GM12878 (cell line): ENCODE measurements around the gene OOSP3. TPM values are rescaled to one million over a fixed set of nuclear protein-coding genes. Genes with fewer than 3 reads are reported as not detected.

Experiments
- ATAC-seq: fragments of 200-7000 bp; cut with Tn5 transposase; 3 replicates; pipeline ENCODE4 v1.9.1; 2020; ENCODE audit warnings: mild to moderate bottlenecking, moderate library complexity
- BruUV-seq: library from RNA; stranded (reverse); fragments of 400-500 nt; replicated peaks from 2 replicates; lab custom pipeline; 2021; lab: Mats Ljungman, UMichigan
- CTCF ChIA-PET: fragments of 300-600 bp; sonication (Branson Sonifier 250); formaldehyde crosslinking; extraction: SDS; loops from one replicate; lab custom pipeline; 2021; ENCODE audit warnings: inconsistent platforms; lab: Yijun Ruan, JAX
- POLR2A ChIA-PET: fragments of 350-600 bp; formaldehyde crosslinking; extraction: SDS; loops from one replicate; lab custom pipeline; 2021; ENCODE audit warnings: inconsistent platforms; lab: Charles Lee
- RAD21 ChIA-PET: fragments of 300-600 bp; sonication (Branson Sonifier 250); formaldehyde crosslinking; loops from one replicate; lab custom pipeline; 2023; ENCODE audit warnings: antibody characterized with exemption; ENCODE audit not compliant: unreplicated experiment; lab: Charles Lee
- SMC1A ChIA-PET: fragments of 300-600 bp; sonication (Branson Sonifier 250); formaldehyde crosslinking; loops from one replicate; lab custom pipeline; 2023; ENCODE audit not compliant: unreplicated experiment, uncharacterized antibody; lab: Charles Lee
- DNase-seq: peaks from one replicate; pipeline ENCODE4 v3.0.0-alpha.2; 2011; ENCODE audit warnings: low read depth, low spot score
- FAIRE-seq: peaks from 3 replicates; lab custom pipeline; 2011; peaks lifted over from hg19 to GRCh38; lab: Jason Lieb, UNC
- H2AFZ ChIP-seq: 2 replicates; pipeline ENCODE4 v1.6.0; 2011; ENCODE audit warnings: low read depth, low read length, control low read depth; ENCODE audit not compliant: control insufficient read depth
- H3K27ac ChIP-seq: 2 replicates; pipeline ENCODE4 v1.5.1; 2011; ENCODE audit warnings: control low read depth; ENCODE audit not compliant: control insufficient read depth, insufficient read depth
- H3K27me3 ChIP-seq, 2 experiments: replicated peaks in 1 of 2; 2 replicates each; pipeline versions ENCODE4 v1.6.0 to v1.6.1; 2011; ENCODE audit warnings: low read length in 1 of 2; ENCODE audit not compliant: control insufficient read depth in 2 of 2, insufficient read depth in 2 of 2
- H3K36me3 ChIP-seq, 2 experiments: 2 replicates each; pipeline ENCODE4 v1.5.1; 2011; ENCODE audit warnings: low read length in 1 of 2; ENCODE audit not compliant: control insufficient read depth in 2 of 2, insufficient read depth in 2 of 2
- H3K4me1 ChIP-seq: 2 replicates; pipeline ENCODE4 v1.6.1; 2011; ENCODE audit warnings: mild to moderate bottlenecking, low read length, moderate library complexity, mixed read lengths; ENCODE audit not compliant: control insufficient read depth, insufficient read depth
- H3K4me2 ChIP-seq: 2 replicates; pipeline ENCODE4 v1.6.0; 2011; ENCODE audit warnings: control low read depth; ENCODE audit not compliant: control insufficient read depth, insufficient read depth
- H3K4me3 ChIP-seq: fragments of 200-600 bp; sonication (generic); 2 replicates; pipeline ENCODE4 v1.5.1; 2016
- H3K79me2 ChIP-seq: 2 replicates; pipeline ENCODE4 v1.6.0; 2011; ENCODE audit warnings: low read length; ENCODE audit not compliant: control insufficient read depth, insufficient read depth
- H3K9ac ChIP-seq: 2 replicates; pipeline ENCODE4 v1.8.0; 2011; ENCODE audit warnings: low read length, control low read depth, mixed read lengths; ENCODE audit not compliant: control insufficient read depth, insufficient read depth
- H3K9me3 ChIP-seq: replicated peaks from 3 replicates; pipeline ENCODE4 v1.5.1; 2011; ENCODE audit warnings: mild to moderate bottlenecking, low read length; ENCODE audit not compliant: control insufficient read depth, insufficient read depth
- H4K20me1 ChIP-seq: 2 replicates; pipeline ENCODE4 v1.6.0; 2011; ENCODE audit not compliant: control insufficient read depth, insufficient read depth
- BHLHE40 ChIP-seq, 2 experiments: fragments of 450-650 bp in 1 of 2; IDR thresholded peaks; 2 replicates each; pipeline ENCODE4 v1.6.1; 2011 to 2017; ENCODE audit warnings: low read depth in 2 of 2, borderline replicate concordance in 1 of 2, improper control_type of control experiment in 1 of 2, low read length in 1 of 2, mild to moderate bottlenecking in 1 of 2
- BMI1 ChIP-seq: fragments of 450-650 bp; IDR thresholded peaks from 2 replicates; pipeline ENCODE4 v1.6.1; 2016; ENCODE audit warnings: mild to moderate bottlenecking, moderate library complexity, borderline replicate concordance
- CBX3 ChIP-seq: fragments of 200-600 bp; sonication (generic); IDR thresholded peaks from 2 replicates; pipeline ENCODE4 v1.6.1; 2016; ENCODE audit warnings: low read depth, borderline replicate concordance
- ETV6 ChIP-seq, 2 experiments: fragments of 450-650 bp in 1 of 2; IDR thresholded peaks in 1 of 2; conservative IDR thresholded peaks in 1 of 2; 2 replicates each; pipeline ENCODE4 v1.6.1; 2014; ENCODE audit warnings: antibody characterized with exemption in 1 of 2, borderline replicate concordance in 1 of 2, low read depth in 1 of 2, mild to moderate bottlenecking in 1 of 2, moderate library complexity in 1 of 2
- IRF4 ChIP-seq: IDR thresholded peaks from 2 replicates; pipeline ENCODE4 v1.6.1; 2011; ENCODE audit warnings: low read depth, low read length
- KLF5 ChIP-seq: fragments of 450-650 bp; IDR thresholded peaks from 2 replicates; pipeline ENCODE4 v1.6.1; 2014; ENCODE audit warnings: mild to moderate bottlenecking; ENCODE audit not compliant: partially characterized antibody
- MEF2B ChIP-seq: fragments of 450-650 bp; IDR thresholded peaks from 2 replicates; pipeline ENCODE4 v1.6.1; 2018; ENCODE audit warnings: mild to moderate bottlenecking, moderate library complexity; ENCODE audit not compliant: partially characterized antibody, poor library complexity, severe bottlenecking
- MXI1 ChIP-seq: fragments of 150-350 bp; IDR thresholded peaks from 2 replicates; pipeline ENCODE4 v1.6.1; 2011; ENCODE audit warnings: low read depth, mild to moderate bottlenecking, inconsistent platforms, low read length, improper control_type of control experiment
- PML ChIP-seq: IDR thresholded peaks from 2 replicates; pipeline ENCODE4 v1.6.1; 2012; ENCODE audit warnings: low read length, inconsistent platforms
- PRDM15 ChIP-seq: fragments of 450-650 bp; formaldehyde crosslinking; IDR thresholded peaks from 2 replicates; pipeline ENCODE4 v1.4.0; 2020; ENCODE audit warnings: mild to moderate bottlenecking, moderate library complexity
- SIN3A ChIP-seq: IDR thresholded peaks from 2 replicates; pipeline ENCODE4 v1.6.1; 2012; ENCODE audit warnings: low read depth, low read length, improper control_type of control experiment
- SUZ12 ChIP-seq: fragments of 200-600 bp; sonication (generic); IDR thresholded peaks from one replicate; pipeline ENCODE4 v1.6.1; 2018; ENCODE audit warnings: antibody characterized with exemption, mild to moderate bottlenecking; ENCODE audit not compliant: unreplicated experiment
- YBX1 ChIP-seq: fragments of 450-650 bp; IDR thresholded peaks from 2 replicates; pipeline ENCODE4 v1.6.1; 2016; ENCODE audit warnings: antibody characterized with exemption
- ZNF207 ChIP-seq: fragments of 450-650 bp; IDR thresholded peaks from 2 replicates; pipeline ENCODE4 v1.6.1; 2014; ENCODE audit warnings: antibody characterized with exemption, mild to moderate bottlenecking, borderline replicate concordance
- ZSCAN29 ChIP-seq: fragments of 450-650 bp; IDR thresholded peaks from 2 replicates; pipeline ENCODE4 v1.6.1; 2017; ENCODE audit warnings: mild to moderate bottlenecking, moderate library complexity
- WGBS: methylation state at CpG from one replicate; pipeline ENCODE4 v1.1.6; 2016; ENCODE audit warnings: low lambda C conversion rate; ENCODE audit not compliant: insufficient replicate concordance, insufficient coverage; ENCODE audit errors: missing lambda C conversion rate; 5-methylcytosine and 5-hydroxymethylcytosine counted together
- in situ Hi-C: fragments of 300-500 bp; cut with MboI; formaldehyde crosslinking; loops from 9 replicates; pipeline ENCODE4 v1.14.3; 2018; ENCODE audit warnings: mixed read lengths
- intact Hi-C: fragments of 100-400 bp; cut with micrococcal nuclease; formaldehyde crosslinking; loops from one replicate; pipeline ENCODE4 v1.14.2; 2022; ENCODE audit not compliant: unreplicated experiment
- polyA plus RNA-seq, 11 experiments: library from polyadenylated mRNA; depleted of rRNA in 4 of 11; unstranded in 6 of 11; stranded (reverse) in 5 of 11; fragments of >200 nt; fragmentation: Nextera tagmentation in 4 of 11; fragmentation: Illumina TruSeq in 1 of 11; extraction: Ambion mirVana in 4 of 11; extraction: Trizol in 1 of 11; gene quantifications; 1 replicate in 1 of 11; 2 replicates in 10 of 11; pipeline versions ENCODE4 v1.2.1 to v1.2.3, GENCODE V29; 2011 to 2016; ENCODE audit warnings: inconsistent platforms in 2 of 11, missing spikeins in 2 of 11, low read depth in 1 of 11
- total RNA-seq, 4 experiments: library from RNA; depleted of rRNA in 3 of 4; stranded (reverse); fragments of >200 nt in 3 of 4; fragmentation: Illumina TruSeq in 1 of 4; extraction: Trizol in 1 of 4; gene quantifications; 2 replicates each; pipeline versions ENCODE4 v1.2.1 to v1.2.3, GENCODE V29; 2013 to 2021

The OOSP3 gene
- total and polyA plus RNA-seq, 10 of the 15 experiments (the other 5 are each of a cell fraction or from before 2014, with no cell fraction given): 0.07 TPM; not detected in 9

DNA sequence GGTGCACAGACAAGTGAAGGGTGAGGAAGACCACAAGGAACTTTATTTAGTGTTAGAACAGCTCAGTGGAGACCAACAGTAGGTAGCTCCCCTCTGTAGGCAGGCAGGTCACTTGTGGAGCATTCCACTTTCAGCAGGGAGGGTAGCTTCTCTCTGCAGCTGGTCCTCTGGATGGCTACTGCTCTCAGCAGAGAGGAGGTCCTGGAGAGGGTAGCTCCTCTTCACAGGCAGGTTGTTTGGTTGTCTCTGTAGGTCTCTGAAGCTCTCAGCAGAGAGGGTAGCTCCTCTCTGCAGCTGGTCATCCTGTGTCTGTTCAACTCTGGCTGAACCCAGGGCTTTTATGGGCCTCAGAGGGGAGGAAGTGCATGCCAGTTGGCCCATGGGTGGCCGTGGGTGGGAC, 53.1 kb downstream of the OOSP3 start (continued):
- TF ChIP-seq ETV6 (conservative IDR thresholded peaks at IDR 0.05 in 1 of 2, IDR thresholded peaks at IDR 0.05 in 1 of 2; ENCODE audit: borderline replicate concordance in 1 of 2, low read depth in 1 of 2) (no peak), PRDM15 (CRISPR knock-in tag) (no peak)

DNA sequence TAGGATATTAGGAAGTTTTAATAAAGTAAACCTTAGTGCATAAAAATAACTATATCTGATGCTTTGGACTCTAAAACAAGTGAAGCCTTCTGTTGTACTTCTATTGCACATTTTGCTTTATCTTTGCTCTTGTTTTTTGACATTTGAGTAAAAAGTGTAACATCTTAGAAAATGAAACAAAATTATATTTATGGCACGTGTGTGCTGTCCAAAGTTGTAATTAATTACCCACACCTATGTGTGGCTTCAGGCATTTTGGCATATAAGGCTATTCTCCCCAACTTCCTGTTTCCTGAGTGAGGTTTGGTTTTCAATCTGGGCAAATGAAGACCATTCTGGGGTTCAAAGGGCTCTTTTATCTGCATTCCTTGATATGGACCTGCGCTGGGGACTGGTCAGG, 59.5 kb downstream of the OOSP3 start, which contains the start of gene OOSP1:
TSS of gene OOSP1 (plus strand) at position 301 of the 400 bp plus-strand sequence. CDS start at position 324, 23 bp downstream.
- no TSS peak for BruUV-seq
- Histone ChIP-seq H2AFZ (no peak within 1 kb of the TSS), H3K27ac (no peak within 1 kb of the TSS), H3K27me3 (no peaks in the 10 kb centered on the region), H3K4me1 (no peaks in the 10 kb centered on the region), H3K79me2 (no peaks in the 10 kb centered on the region), H4K20me1 (no peaks in the 10 kb centered on the region), H3K9me3 (no peaks in the 10 kb centered on the region), H3K9ac (no peak within 1 kb of the TSS), H3K36me3 (no peaks in the 10 kb centered on the region), H3K4me2 (no peak within 1 kb of the TSS), H3K4me3 (no peak within 1 kb of the TSS)
- SMC1A ChIA-PET: no interaction called here
- RAD21 ChIA-PET: no interaction called here
- POLR2A ChIA-PET: no interaction called here
- no peak for TF ChIP-seq ZNF207
- TF ChIP-seq BHLHE40 (IDR thresholded peaks at IDR 0.05; ENCODE audit: borderline replicate concordance in 1 of 2, low read depth in 2 of 2, low read length in 1 of 2): no peak
- no peak for TF ChIP-seq MEF2B
- no peak for TF ChIP-seq MXI1
- TF ChIP-seq PML: no peak
- no peak for TF ChIP-seq SIN3A
- no peak for TF ChIP-seq KLF5
- no peak for TF ChIP-seq YBX1
- TF ChIP-seq BMI1: no peak
- no peak for TF ChIP-seq SUZ12
- TF ChIP-seq IRF4: no peak
- TF ChIP-seq CBX3: no peak
- no peak for TF ChIP-seq ZSCAN29
- CTCF ChIA-PET: no interaction called here
- DNase-seq (no peak), FAIRE-seq (no peak), ATAC-seq (no peak)
- whole genome bisulfite sequencing: 12% methylated on average over 2 of the region's 2 CpGs
- intact Hi-C loops: no loop called here
- in situ Hi-C loops: no loop called here
